ENCODE data around the gene SMCR8. TPM values are rescaled to one million over a fixed set of nuclear protein-coding genes. Genes with fewer than 3 reads are reported as not detected.

SMCR8 gene
- total and polyA plus RNA-seq, 2 donors (not counting 3 experiments of a cell fraction or from before 2014, with no cell fraction given): 9.5 to 17.6 TPM

- DNase-seq (ENCODE audit: low read depth, low spot score) (no peak), FAIRE-seq (no peak)
- no peak overlapping the region for H3K9ac ChIP-seq (replicated peaks; ENCODE audit: extremely low read depth, insufficient read depth, low read length)
- no TSS peak for BruUV-seq (replicated peaks)
- H3K36me3 ChIP-seq (ENCODE audit: control insufficient read depth in 2 of 2, extremely low read depth in 1 of 2, insufficient read depth in 2 of 2, low read length in 2 of 2): peaks cover 3 to 44% of the 10 kb centered on the region in 2 experiments
- H3K4me3 ChIP-seq (replicated peaks in 1 of 3; ENCODE audit: insufficient read depth in 1 of 3, low read depth in 1 of 3, low read length in 3 of 3): no peak overlapping the region
- peaks cover 20% of the 10 kb centered on the region for H3K79me2 ChIP-seq (ENCODE audit: control insufficient read depth, insufficient read depth, low read length)
- no peak overlapping the region for H3K4me2 ChIP-seq (ENCODE audit: insufficient read depth, low read length)
- ChIA-PET CTCF (interaction anchor here (0.9 to 2.2 kb wide), 3 partner anchors 10 to 88 kb away, joined by 3 to 10 read pairs (median 6); no protein-coding TSS in a partner anchor), POLR2A (no interaction called here)
- no peak for TF ChIP-seq MAX (IDR thresholded peaks at IDR 0.05; ENCODE audit: insufficient read depth, insufficient read length)
- no peak for TF ChIP-seq MYC (IDR thresholded peaks at IDR 0.05; ENCODE audit: low read depth, low read length)
- no peak for TF ChIP-seq POLR2AphosphoS5 (IDR thresholded peaks at IDR 0.05; ENCODE audit: insufficient read depth, low read depth, low read length)
- no peak for TF ChIP-seq FOS (IDR thresholded peaks at IDR 0.05; ENCODE audit: borderline replicate concordance, insufficient read depth, low read length)
- TF ChIP-seq GATA2 (IDR thresholded peaks at IDR 0.05; ENCODE audit: insufficient read depth, insufficient read length, low read depth, low read length): no peak
- TF ChIP-seq, protein P1, sequence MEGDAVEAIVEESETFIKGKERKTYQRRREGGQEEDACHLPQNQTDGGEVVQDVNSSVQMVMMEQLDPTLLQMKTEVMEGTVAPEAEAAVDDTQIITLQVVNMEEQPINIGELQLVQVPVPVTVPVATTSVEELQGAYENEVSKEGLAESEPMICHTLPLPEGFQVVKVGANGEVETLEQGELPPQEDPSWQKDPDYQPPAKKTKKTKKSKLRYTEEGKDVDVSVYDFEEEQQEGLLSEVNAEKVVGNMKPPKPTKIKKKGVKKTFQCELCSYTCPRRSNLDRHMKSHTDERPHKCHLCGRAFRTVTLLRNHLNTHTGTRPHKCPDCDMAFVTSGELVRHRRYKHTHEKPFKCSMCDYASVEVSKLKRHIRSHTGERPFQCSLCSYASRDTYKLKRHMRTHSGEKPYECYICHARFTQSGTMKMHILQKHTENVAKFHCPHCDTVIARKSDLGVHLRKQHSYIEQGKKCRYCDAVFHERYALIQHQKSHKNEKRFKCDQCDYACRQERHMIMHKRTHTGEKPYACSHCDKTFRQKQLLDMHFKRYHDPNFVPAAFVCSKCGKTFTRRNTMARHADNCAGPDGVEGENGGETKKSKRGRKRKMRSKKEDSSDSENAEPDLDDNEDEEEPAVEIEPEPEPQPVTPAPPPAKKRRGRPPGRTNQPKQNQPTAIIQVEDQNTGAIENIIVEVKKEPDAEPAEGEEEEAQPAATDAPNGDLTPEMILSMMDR (IDR thresholded peaks at IDR 0.05; ENCODE audit: extremely low read depth in 1 of 2, insufficient read depth in 1 of 2, low read depth in 1 of 2, low read length in 2 of 2): no peak
- no peak for TF ChIP-seq POLR2A (IDR thresholded peaks at IDR 0.05; ENCODE audit: low read depth, low read length)
- TF ChIP-seq JUN (IDR thresholded peaks at IDR 0.05; ENCODE audit: borderline replicate concordance, insufficient read depth, insufficient read length, low read depth): no peak
- TF ChIP-seq EZH2 (IDR thresholded peaks at IDR 0.05; ENCODE audit: borderline replicate concordance, low read depth, low read length, severe bottlenecking): no peak
- no peaks in the 10 kb centered on the region for H3K9me1 ChIP-seq (replicated peaks; ENCODE audit: control insufficient read depth, extremely low read depth, insufficient read depth, low read length)
- no peaks in the 10 kb centered on the region for H3K9me3 ChIP-seq (replicated peaks; ENCODE audit: control insufficient read depth, insufficient read depth, low read length)
- dilution Hi-C loops (cut with MboI; ENCODE audit: extremely low pct_ligation_motif_present, low sequenced_read_pairs) (no loop called here), intact Hi-C loops (cut with micrococcal nuclease) (no loop called here)
- H2AFZ ChIP-seq (ENCODE audit: low read depth, low read length): no peak overlapping the region
- no peak overlapping the region for H3K27ac ChIP-seq (ENCODE audit: insufficient read depth, low read depth, low read length)
- H3K4me1 ChIP-seq (ENCODE audit: control insufficient read depth, extremely low read depth, insufficient read depth, low read length): peaks cover 2% of the 10 kb centered on the region
- H3K27me3 ChIP-seq (ENCODE audit: control insufficient read depth in 2 of 2, insufficient read depth in 2 of 2, low read length in 2 of 2): no peaks in the 10 kb centered on the region
- no peaks in the 10 kb centered on the region for H4K20me1 ChIP-seq (replicated peaks; ENCODE audit: control insufficient read depth, extremely low read depth, insufficient read depth, low read length)
Measured at GRCh38 chr17:18323507-18324139, 8.5 kb downstream of the SMCR8 start.
